CD4-positive, alpha-beta T cell treated with Interferon alpha-2 for 1 hour (primary cell): ENCODE measurements around the gene MAP3K13.
"Not testable (repeated sequence)": the region's sequence is repeated elsewhere in the genome, so short reads cannot be mapped to it uniquely, and the experiment has no call there.

Source experiments
- DNase-seq, 2 donors: peaks; one replicate each; pipeline ENCODE4 v3.0.0-alpha.2; 2020 to 2022

Gene MAP3K13

DNA sequence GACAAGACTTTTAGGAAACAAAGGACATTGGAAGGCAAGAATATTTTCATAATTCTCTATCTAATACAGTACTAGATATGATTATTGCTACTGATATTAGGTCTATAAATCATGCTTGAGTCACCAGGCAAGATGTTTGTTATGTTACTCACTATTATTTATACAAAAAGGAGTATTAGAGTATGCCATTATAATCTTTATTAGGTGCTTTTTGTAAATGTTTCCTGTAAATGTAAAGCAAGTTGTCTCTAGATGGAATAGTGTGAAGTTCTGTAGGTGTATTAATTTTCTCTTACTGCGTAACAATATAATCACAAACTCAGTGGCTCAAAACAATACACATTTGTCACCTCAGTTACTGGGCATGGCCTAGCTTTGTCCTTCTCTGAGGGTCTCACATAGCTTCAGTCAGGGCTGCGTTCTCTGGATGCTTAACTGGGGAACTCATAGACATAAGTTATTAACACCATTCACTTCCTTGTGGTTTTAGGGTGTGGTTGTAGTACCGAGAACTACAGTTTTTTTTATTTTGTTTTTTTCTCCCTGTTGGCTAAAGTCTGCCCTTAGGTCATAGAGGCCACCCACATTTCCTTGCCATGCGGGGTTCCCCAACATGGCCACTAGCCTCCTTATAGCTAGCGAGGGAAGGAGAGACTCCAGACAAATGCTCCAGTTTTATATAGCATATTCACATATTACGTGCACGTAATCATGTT is 20.3 kb upstream of the MAP3K13 start:
- peak in 1 of 2 donors; percentile 9 for DNase-seq

DNA sequence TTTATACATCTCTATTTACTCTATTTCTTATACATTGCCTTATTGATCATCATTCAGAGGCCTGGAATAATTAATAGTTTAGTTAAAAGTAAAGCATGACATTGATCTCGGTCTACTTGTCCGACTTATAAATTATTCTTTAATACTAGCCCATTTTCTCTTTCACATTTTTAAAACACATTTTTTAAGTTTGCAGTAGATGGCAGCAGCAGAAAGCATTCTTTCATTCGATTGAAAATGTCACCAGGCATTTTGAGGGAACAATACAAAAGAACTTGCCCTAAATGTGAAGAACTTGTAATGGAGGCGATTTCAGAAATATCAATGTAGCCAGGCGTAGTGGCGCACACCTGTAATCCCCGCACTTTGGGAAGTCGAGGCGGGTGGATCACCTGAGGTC is 15.5 kb upstream of the MAP3K13 start:
- DNase-seq, result no peak

DNA sequence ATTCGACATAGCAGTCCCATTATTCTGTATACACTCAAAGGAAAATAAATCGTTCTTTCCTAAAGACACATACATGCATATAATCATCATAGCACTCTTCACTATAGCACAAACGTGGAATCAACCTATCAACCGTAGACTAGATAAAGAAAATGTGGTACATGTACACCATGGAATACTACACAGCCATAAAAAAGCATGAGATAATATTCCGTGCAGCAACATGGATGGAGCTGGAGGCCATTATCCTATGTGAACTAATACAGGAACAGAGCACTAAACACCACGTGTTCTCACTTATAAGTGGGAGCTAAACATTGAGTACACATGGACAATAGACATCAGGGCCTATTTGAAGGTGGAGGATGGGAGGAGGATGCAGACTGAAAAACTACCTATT is 12.1 kb upstream of the MAP3K13 start:
- no peak for DNase-seq

DNA sequence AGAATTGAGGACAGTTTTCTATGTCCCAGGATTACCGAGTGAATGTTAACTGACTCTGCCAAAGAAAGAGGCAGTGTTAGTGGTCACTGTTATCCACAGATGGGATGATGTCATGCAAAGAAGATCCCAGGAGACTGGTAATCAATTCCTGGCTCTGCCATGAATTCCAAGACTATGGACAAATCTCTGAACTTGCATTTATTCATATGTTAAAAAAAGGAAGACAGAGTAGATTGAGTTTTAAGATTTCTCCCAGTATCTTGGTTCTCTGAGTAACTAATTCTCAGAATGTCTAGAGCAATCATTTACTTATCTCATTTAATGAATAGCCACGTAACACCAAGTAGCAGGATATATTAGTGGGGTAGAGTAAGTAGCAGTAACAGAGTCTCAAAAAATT is 11.5 kb upstream of the MAP3K13 start:
- DNase-seq, result no peak

DNA sequence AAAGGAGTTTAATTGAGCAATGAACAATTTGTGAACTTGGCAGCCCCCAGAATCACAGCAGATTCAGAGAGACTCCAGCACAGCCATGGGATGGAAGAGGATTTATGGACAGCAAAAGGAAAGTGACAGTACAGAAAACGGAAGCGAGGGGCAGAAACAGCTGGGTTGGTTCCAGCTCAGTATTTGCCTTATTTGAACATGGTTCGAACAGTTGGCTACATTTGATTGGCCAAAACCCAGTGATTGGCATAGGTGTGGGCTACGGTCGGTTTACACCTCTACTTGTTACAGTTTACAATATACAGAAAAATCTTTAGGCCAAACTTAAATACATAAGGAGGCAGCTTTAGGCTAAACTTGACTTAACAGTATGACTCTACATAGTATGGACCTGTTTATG is 9.7 kb upstream of the MAP3K13 start:
- DNase-seq, result no peak

DNA sequence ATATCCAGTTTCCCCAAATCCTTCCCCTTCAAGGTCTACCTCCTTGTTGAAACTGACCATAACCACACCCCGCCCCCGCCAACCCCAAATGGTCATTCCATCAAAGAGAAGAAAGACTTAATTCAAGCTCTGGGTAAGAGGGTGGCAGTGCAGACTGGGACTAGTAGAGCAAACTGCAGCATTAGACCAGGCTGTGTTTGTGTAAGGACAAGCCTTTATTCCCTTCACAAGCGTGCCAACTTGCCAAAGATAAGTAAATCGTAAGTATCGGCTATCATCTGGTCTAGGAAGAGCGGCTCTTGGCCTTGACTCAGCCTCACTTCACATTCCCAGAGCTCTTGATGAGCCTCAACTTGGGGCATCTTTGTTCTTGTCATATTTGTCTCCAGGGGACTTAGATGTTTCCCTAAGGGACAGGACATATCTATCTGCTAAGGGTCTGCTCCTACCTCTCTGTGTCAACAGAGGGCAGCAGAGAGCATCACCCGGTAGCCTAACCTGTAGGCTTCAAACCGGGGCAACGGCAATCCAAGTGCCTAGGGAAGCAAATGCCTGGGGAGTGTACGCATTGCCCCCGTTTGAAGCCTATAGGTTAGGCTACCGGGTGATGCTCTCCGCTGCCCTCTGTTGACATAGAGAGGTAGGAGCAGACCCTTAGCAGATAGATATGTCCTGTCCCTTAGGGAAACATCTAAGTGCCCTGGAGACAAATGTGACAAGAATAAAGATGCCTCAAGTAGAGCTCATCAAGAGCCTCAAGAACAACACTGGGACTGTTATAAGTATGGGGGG is 8.9 kb upstream of the MAP3K13 start:
- DNase-seq, result peak; percentile 65 to 69

DNA sequence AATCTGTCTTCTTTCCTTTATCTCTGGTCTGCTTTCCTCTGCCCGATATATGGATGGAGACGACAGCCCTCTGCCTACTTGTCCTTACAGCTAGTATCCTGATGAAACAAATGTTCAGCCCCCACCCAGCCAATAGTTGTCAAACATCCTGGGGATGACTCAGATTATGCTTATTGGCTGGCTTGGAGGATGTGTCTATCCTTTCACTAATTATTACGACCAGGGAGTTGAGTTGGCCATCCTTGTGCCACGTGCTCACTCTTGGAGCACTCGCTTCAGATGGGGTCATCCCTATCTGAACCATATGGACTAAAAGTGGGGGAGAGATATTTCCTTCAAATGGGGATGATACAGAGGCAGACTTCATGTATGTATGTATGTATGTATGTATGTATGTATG is 6.4 kb upstream of the MAP3K13 start:
- no peak for DNase-seq

DNA sequence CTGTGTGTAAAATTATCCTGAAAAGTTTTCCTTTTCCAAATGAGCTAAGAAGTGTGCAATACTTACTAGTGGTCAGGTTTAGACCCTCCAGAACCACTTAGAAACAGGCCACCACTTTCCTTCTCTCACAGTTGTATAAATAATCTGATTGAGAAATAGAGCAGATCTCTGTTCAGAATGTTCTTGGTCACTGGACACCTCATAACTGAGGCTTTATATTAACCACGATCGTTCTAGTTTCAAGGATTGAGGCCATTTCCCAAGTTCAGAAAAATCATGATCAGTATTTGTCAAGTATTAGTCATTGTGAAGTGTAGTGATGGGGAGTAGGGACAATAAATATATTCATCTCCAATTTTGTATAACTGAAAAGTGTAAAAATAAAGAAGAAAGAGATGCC is 1.0 kb upstream of the MAP3K13 start:
- no peak for DNase-seq

DNA sequence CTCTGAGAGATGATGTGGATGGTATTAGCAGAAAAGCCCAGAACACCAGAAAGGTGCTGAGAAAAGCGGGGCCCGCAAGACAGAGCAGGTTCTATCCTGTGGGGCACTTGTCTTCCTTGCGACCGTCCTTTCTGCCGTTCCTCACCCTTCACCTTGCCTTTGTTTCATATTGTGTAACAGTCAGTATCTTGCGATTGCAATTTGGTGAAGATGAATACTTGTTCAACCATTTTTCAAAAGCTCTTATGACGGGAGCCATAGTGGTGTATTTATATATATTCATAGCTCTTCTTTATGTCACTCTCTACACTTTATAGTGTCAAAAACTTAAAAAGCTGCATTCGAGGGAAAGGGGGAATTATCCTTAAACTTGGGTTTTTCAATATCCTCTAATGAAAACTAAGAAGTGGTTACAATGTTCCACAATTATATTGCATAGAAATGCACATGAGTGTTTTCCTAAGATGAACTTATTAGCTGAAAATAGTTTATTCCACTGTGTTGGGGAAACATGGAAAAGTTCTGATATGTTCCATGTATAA is 797 bp downstream of the MAP3K13 start:
- DNase-seq, result no peak

DNA sequence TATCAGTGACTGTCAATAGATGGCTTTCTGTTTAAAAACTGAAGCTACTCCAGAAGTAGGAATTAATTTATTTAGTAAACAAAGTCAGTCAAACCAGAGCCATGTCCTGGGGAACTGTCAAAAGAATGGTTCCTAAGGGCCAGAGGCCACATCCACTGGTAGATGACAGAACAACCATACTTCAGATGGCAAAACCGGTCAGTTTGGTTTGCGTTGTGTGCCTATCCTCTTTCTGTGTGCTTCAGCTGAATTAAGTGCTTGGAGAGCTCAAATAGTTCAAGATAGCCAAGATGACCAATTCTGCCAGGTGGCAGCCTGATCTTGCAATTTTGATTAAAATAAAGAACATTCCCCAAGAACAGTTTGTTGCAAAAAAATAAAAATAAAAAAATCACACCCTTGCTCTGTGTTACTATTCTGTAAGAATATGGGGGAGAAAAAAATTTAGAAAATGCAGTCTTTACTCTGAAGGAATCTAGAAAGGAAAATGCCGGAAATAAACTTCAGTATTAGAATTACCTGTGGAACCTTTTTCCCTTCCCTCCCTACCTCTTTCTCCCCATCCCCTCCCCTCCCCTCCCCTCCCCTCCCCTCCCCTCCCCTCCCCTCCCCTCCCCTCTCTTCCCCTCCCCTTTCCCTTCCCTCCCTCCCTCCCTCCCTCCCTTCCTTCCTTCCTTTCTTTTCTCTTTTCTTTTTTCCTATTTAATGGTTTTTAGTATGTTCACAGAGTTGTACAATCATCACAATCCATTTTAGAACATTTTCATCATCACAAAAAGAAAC is 2.5 kb downstream of the MAP3K13 start:
- no peak for DNase-seq

DNA sequence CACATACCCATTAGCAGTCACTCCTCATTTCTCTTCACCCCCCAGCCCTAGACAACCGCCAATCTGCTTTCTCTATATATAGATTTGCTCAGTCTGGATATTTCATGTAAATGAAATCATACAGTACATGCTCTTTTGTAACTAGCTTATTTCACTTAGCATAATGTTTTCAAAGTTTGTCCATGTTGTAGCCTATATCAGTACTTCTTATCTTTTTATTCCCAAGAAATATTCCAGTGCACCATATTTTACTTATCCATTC is 3.1 kb downstream of the MAP3K13 start:
- DNase-seq, result no peak

DNA sequence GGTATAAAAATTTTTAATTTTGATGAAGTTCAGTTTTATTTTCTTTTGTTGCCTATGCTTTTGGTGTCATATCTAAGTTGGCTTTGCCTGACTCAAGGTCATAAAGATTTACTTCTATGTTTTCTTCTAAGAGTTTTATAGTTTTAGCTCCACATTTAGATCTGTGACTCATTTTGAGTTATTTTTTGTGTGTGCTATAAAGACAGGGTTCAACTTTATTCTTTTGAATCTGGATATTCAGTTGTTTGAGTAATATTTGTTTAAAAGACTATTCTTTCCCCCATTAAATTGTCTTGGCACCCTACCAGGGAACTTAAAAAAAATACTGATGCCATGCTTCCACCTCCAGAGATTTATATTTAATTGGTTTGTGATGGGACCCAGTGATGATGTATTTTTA is 4.0 kb downstream of the MAP3K13 start:
- DNase-seq, result no peak

DNA sequence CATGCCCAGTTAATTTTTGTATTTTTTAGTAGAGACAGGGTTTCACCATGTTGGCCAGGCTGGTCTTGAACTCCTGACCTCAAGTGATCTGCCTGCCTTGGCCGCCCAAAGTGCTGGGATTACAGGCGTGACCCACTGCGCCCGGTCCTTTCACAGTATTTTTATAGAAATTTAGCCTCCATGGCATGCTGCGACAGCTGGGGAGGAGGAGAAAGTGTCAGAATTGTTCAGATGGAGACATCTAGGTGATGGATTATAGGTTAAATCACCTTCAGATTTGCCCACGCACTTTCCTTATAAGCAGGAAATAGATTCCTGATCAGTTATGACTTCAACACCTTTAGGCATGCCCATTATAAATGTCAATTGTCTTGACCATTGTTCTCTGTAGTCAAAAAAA is 7.4 kb downstream of the MAP3K13 start:
- DNase-seq, result not testable (repeated sequence)

DNA sequence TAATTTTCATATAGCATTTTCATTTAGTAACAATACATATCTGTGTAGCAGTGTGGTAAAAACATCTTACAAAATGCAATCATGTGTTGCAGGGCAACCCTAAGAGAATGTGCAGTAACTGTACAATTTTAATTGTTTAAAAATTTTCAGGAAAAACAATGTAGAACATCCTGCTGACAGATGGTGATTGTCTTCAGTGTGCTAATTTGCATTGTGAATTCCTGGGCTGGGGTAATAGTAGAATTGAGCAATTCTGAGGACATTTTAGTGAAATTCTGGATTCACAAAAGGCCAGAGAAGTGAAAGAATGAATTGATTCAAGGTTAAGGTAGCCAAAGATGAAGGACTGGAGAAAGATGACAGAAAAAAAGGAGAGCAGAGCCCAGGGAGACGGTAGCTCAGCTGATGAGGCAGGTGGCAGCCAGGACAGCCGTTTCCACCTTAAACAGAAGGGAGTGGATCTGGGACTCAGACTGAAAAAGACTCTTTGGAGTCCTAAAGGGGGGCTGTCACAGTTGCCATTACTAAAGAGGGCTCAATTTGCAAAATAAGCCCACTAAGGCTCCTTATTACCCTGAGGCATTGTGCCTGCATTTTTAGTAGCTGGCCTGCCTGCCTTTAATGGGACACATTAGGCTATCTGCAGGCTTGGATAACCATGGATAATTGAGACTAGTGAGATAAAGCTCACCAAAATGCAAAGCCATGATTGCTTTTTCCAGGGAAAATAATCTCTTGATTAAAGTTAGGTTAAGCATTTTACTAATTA is 8.6 kb downstream of the MAP3K13 start:
- no peak for DNase-seq

DNA sequence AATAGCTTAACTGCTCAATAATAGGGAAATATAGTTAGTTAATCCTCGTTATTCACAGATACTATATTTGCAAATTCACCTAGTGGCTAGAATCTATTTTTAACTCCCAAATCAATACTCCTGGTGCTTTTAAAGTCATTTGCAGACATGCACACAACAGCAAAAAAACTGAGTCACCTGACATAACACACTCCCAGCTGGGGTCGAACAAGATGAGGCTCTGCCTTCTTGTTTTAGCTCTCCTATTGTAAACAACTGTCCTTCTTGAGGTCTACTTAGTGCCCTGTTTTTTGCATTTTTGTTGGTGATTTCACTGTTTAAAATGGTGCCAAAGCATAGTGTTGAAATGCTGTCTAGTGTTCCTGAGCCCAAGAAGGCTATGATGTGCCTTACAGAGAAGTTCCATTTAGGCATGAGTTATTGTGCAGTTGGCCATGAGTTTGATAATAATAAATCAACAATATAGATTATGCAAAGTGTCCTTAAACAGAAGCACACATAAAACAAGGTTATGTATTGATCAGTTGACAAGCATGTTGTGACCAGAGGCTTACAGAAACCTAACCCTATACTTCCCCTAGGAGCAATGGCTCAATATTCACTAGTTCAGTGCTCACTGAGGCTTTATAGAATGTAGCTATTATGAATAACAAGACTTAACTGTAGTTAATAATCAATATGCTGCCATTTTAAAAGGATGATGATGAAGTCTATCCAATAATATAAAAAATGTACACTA is 18.6 kb downstream of the MAP3K13 start:
- DNase-seq, result no peak

DNA sequence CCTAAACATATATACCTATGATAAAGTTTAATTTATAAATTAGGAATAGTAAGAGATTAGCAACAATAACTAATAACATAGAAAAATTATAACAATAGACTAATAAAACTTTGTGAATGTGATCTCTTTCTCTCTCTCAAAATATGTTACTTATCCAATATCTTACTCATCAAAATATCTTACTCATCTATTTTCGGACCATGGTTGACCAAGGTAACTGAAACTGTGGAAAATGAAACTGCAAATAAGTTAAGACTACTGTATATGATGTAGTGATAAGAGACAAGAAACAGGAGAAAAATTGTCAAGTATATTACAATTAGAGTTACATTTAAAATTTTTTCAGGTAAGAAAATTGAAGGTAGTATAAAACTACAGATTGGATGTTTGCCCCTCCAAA is 19.2 kb downstream of the MAP3K13 start:
- DNase-seq, result no peak

DNA sequence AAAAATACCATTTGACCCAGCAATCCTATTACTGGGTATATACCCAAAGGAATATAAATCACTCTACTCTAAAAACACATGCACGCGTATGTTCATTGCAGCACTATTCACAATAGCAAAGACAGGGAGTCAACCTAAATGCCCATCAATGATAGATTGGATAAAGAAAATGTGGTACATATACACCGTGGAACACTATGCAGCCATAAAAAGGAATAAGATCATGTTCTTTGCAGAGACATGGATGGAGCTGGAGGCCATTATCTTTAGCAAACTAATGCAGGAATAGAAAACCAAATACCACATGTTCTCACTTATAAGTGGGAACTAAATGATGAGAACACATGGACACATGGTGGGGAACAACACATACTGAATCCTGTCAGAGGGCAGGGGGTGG is 23.6 kb downstream of the MAP3K13 start:
- DNase-seq, result not testable (repeated sequence)

DNA sequence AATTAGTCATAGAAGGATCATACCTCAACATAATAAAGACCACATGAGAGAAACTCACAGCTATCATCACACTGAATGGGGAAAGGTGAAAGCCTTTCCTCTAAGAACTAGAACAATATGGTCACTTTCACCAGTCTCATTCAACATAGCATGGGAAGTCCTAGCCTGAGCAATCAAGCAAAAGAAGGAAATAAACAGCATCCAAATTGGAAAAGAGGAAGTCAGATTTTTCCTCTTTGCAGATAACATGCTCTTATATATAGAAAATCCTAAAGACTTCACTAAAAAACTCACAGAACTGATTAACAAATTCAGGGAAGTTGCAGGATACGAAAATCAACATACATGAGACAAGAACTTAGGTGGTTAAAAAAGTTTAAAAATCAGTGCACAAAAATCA is 24.7 kb downstream of the MAP3K13 start:
- DNase-seq, result no peak

DNA sequence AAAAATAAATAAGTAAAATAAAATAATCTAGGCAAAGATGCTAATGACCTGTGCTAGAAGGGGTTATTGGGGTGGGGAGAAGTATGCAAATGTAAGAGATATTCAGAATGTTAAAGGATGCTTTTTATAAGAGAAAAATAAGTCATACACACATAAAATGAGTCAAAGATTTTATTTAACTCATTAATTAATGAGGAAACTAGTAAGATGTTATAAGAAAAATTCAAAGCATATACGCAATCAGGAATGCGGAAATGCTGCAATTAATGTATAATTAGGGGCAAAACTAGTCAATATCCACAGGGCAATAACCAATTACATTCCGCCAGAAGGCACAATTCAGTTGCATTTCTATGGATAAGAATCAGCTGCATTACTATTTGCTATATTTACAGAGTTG is 30.1 kb downstream of the MAP3K13 start:
- no peak for DNase-seq

DNA sequence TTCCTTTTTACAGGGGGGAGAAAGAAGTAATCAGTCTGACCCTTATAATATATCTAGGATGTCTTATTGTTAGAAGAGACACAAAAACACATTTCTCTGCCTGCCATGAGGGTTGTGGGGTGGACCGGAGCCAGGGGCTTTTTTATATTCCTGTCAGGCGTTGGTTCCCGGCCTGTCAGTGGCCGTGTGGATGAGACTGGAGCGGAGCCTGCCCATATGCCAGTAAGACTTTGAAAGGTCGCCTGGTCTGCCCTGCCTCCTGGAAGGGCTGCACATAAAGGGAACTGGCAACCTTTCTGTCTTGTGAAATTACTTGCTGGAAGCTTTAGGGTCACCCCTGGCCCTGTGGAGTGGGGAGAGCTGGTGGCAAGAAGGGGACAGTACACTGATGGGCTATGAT is 34.7 kb downstream of the MAP3K13 start:
- DNase-seq, result no peak

DNA sequence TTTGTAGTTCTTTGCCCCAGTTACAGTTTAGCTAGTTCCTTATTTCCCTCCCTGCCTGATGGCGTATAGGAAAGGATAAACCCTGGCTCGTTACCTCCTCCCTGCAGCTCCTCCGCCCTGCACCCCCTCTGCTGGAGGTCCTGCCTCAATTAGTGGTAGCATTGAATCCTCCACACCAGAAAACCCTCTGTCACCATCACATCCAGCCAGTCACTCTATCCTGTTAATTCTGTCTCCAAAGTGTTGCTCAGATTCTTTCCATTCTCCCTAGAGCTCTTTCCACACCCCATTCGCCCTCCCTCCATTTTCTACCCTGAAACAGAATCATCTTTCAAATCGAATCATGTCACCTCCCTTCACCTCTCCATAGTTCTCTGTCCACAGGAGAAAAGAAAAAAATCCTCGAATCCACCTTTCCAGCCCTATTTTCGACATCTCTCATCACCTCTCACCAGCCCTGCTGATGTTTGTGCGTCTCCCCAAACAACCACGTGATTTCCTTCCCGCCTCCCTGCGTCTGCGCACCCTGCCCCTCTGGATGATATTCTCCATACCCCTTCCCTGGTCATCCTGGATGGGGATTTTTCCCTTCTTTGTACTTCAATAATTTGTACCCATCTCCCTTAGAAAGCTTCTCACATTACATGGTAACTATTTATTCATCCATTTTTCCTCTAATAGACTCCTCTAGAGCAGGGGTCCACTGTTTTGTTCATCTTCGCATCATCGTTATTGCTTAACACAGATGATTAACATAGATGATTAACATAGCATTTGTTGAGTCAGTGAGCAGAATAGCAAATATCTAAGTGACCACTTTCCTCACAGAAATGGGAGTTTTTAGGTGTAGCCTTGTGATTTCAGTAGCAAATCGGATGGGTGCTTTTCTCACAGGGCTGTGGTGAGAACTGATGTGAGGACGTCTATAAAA is 37.1 kb downstream of the MAP3K13 start:
- DNase-seq, result no peak
